Adrenal gland (tissue), 12 donors: ENCODE measurements around the gene ZNF747. TPM values are rescaled to one million over a fixed set of nuclear protein-coding genes. Genes with fewer than 3 reads are reported as not detected.

ENCODE experiments used
- DNase-seq, 7 donors: peaks; one replicate each; pipeline ENCODE4 v3.0.0-alpha.2; 2019 to 2020
- H3K27ac ChIP-seq, 5 donors: fragments of 200-600 bp; sonication (generic) in 4 of 5; 1 replicate in 3 of 5; 2 replicates in 2 of 5; pipeline versions ENCODE4 v1.5.1 to v1.8.0; 2016 to 2020; ENCODE audit warnings: mild to moderate bottlenecking in 1 of 5
- H3K27me3 ChIP-seq: fragments of 200-600 bp; 2 replicates; pipeline ENCODE4 v1.8.0; 2021
- H3K36me3 ChIP-seq, 2 donors: fragments of 200-600 bp; replicated peaks in 1 of 2; 1 replicate in 1 of 2; 2 replicates in 1 of 2; pipeline versions ENCODE4 v1.5.1 to v1.8.0; 2018 to 2022
- H3K4me1 ChIP-seq, 2 donors: fragments of 200-600 bp; replicated peaks in 1 of 2; 1 replicate in 1 of 2; 2 replicates in 1 of 2; pipeline versions ENCODE4 v1.5.1 to v1.8.0; 2018 to 2021
- H3K4me3 ChIP-seq, 4 donors: fragments of 200-600 bp; sonication (generic) in 3 of 4; one replicate each; pipeline ENCODE4 v1.5.1; 2016 to 2018
- H3K9me3 ChIP-seq, 3 donors: fragments of 200-600 bp; sonication (generic) in 1 of 3; replicated peaks in 1 of 3; 1 replicate in 2 of 3; 2 replicates in 1 of 3; pipeline versions ENCODE4 v1.5.1 to v1.8.0; 2016 to 2021
- CTCF ChIP-seq, 6 experiments: fragments of 450-650 bp in 4 of 6; fragments of 200-600 bp in 2 of 6; sonication (generic) in 1 of 6; IDR thresholded peaks; 1 replicate in 5 of 6; 2 replicates in 1 of 6; pipeline versions ENCODE4 v1.5.1 to v1.8.0; 2016 to 2021; ENCODE audit warnings: antibody characterized with exemption in 6 of 6, mild to moderate bottlenecking in 2 of 6, moderate library complexity in 1 of 6
- POLR2A ChIP-seq, 2 donors: fragments of 450-650 bp; IDR thresholded peaks; one replicate each; pipeline ENCODE4 v1.6.1; 2017; ENCODE audit warnings: antibody characterized with exemption in 2 of 2, mild to moderate bottlenecking in 2 of 2, moderate library complexity in 1 of 2
- WGBS, 4 donors: extraction: QIAGEN DNeasy Blood & Tissue Kit in 2 of 4; methylation state at CpG; one replicate each; pipeline versions ENCODE4 v1.1.5 to v1.1.7; 2013 to 2017; 5-methylcytosine and 5-hydroxymethylcytosine counted together
- intact Hi-C, 2 donors: fragments of 100-400 bp; cut with DNase I; formaldehyde crosslinking; loops; one replicate each; pipeline versions ENCODE4 v1.14.1 to v1.15.0; 2022 to 2023
- polyA plus RNA-seq, 3 donors: library from polyadenylated mRNA; stranded (reverse); fragments of 200-250 nt in 2 of 3; fragments of 350-450 nt in 1 of 3; fragmentation: Illumina TruSeq in 1 of 3; extraction: RNeasy Lipid Tissue Mini Kit (QIAGEN cat#74804) in 1 of 3; gene quantifications; one replicate each; pipeline ENCODE4 v1.2.3, GENCODE V29; 2013 to 2014
- total RNA-seq, 9 donors: library from RNA; depleted of rRNA in 4 of 9; stranded (reverse); fragments of >200 nt in 4 of 9; fragments of 120-200 nt in 1 of 9; fragmentation: NEBNext Ultra II Directional in 1 of 9; extraction: Animal tissue kit (Norgen Biotek cat#: 25700) in 1 of 9; gene quantifications; one replicate each; pipeline versions ENCODE4 v1.1.0 to v1.2.4, GENCODE V29; 2013 to 2023
- donor health status: healthy with polysubstance abuse.
- donor health status: Bipolar disorder and iron deficiency.
- donor health status: DM: yes; HTN: yes; CAD: no.
- donor health status: DM: no; HTN: no; CAD: no.
- donor health status: DM: no; HTN: no; CAD: no.
- donor health status: DM: yes; HTN: yes; CAD: no.

Gene ZNF747
- total and polyA plus RNA-seq, 12 donors = 7.7 to 19.9 (median 13.9) TPM

- DNase-seq = no peak
- TF ChIP-seq CTCF (IDR thresholded peaks at IDR 0.05) = no peak
- TF ChIP-seq POLR2A (IDR thresholded peaks at IDR 0.05) = no peak
- intact Hi-C loops = loop anchor here in 1 of 2 donors (10.0 kb wide), 1 partner anchor 77 kb away; the partner anchor contains the start of gene SEPHS2
- H3K4me3 ChIP-seq = no peak overlapping the region
- WGBS, 4 donors = 84 to 94% (median 90%) methylated on average over 7 of the region's 7 CpGs
- no peaks in the 10 kb centered on the region for H3K36me3 ChIP-seq
- no peaks in the 10 kb centered on the region for H3K27me3 ChIP-seq
- no peak overlapping the region for H3K27ac ChIP-seq
- no peaks in the 10 kb centered on the region for H3K9me3 ChIP-seq
- H3K4me1 ChIP-seq = peaks cover 0 to 3% of the 10 kb centered on the region in 2 donors
Measured at GRCh38 chr16:30521476-30521872, 13.2 kb downstream of the ZNF747 start.

GRCh38 chr16:30519120-30520049 lies 15.3 kb downstream of the ZNF747 start:
- intact Hi-C loops = loop anchor here (5.0 to 10.0 kb wide), 2 partner anchors 62 to 75 kb away; partner anchors contain the start of gene SEPHS2 (in 1 of the 2)
- no peak for TF ChIP-seq CTCF (IDR thresholded peaks at IDR 0.05)
- TF ChIP-seq POLR2A (IDR thresholded peaks at IDR 0.05) = no peak
- Histone ChIP-seq H3K36me3 (no peaks in the 10 kb centered on the region), H3K4me1 (peaks cover 0 to 3% of the 10 kb centered on the region in 2 donors), H3K27ac (no peak overlapping the region), H3K9me3 (no peaks in the 10 kb centered on the region), H3K4me3 (no peak overlapping the region), H3K27me3 (no peaks in the 10 kb centered on the region)
- WGBS, 4 donors = 88 to 90% (median 89%) methylated on average over 16 to 20 of the region's 20 CpGs
- DNase-seq = no peak

- 85 to 90% (median 88%) methylated on average over 6 to 10 of the region's 10 CpGs for WGBS, 4 donors
- Histone ChIP-seq H3K9me3 (no peaks in the 10 kb centered on the region), H3K4me1 (peaks cover 0 to 3% of the 10 kb centered on the region in 2 donors), H3K4me3 (no peak overlapping the region), H3K36me3 (no peaks in the 10 kb centered on the region), H3K27me3 (no peaks in the 10 kb centered on the region), H3K27ac (no peak overlapping the region)
- no peak for DNase-seq
- TF ChIP-seq CTCF (IDR thresholded peaks at IDR 0.05) (no peak), POLR2A (IDR thresholded peaks at IDR 0.05) (no peak)
- intact Hi-C loops = loop anchor here in 1 of 2 donors (5.0 kb wide), 1 partner anchor 61 kb away; no protein-coding TSS in a partner anchor
Measured at GRCh38 chr16:30518552-30518951, 16.1 kb downstream of the ZNF747 start.

- H3K9me3 ChIP-seq = no peaks in the 10 kb centered on the region
- no peak overlapping the region for H3K4me3 ChIP-seq
- H3K4me1 ChIP-seq = no peaks in the 10 kb centered on the region
- no peak overlapping the region for H3K27ac ChIP-seq
- 84 to 92% (median 88%) methylated on average over 2 of the region's 2 CpGs for whole genome bisulfite sequencing, 4 donors
- no peaks in the 10 kb centered on the region for H3K27me3 ChIP-seq
- DNase-seq = no peak
- intact Hi-C loops = loop anchor here in 1 of 2 donors (5.0 kb wide), 1 partner anchor 58 kb away; no protein-coding TSS in a partner anchor
- TF ChIP-seq CTCF (IDR thresholded peaks at IDR 0.05) = no peak
- no peak for TF ChIP-seq POLR2A (IDR thresholded peaks at IDR 0.05)
- no peaks in the 10 kb centered on the region for H3K36me3 ChIP-seq
Measured at GRCh38 chr16:30515275-30515674, 19.4 kb downstream of the ZNF747 start.
